ENCODE measurements around the gene ZNF316. TPM values are rescaled to one million over a fixed set of nuclear protein-coding genes. Genes with fewer than 3 reads are reported as not detected.

Gene ZNF316
- total and polyA plus RNA-seq, 10 of the 15 experiments (the other 5 are each of a cell fraction or from before 2014, with no cell fraction given) = 0.03 to 28.9 (median 5.7) TPM

DNA sequence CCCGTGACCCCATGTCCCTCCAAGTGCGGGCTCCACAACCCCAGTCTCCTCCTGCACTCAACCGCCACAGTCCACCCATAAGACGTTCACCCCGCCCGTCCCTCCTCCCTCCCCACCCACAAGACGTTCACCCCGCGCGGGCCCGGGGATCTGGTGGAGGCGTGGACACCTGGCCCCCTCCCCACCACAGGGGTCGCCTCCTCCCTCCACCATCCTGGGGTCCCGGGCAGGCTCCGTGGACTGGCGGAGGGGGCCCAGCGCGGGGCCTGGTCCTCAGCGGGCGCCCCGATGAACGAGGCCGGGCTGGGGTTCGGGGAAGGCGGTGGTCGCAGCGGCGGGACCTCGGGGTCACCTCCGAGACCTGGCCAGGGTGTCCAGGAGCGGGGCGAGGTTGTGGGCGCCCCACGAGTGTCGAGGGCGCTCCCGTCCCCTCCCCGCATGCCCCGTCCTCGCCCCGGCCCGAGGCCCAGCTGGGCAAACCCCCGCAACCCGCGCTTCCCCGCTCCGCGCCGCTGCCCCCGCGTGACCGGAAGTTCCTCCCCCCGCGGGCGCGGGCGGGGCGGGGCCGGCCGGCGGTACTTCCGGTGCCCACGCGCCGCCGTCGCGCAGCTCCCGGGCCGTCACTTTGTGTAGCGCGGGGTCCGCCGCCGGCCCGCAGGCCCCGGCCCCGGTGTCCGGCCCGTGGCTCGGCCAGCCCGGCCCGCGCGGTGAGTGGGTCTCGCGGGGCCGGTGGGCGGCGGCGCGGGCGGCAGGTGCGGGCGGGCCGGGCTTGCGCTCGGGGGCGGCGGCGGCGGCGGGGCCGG, at the start of gene ZNF316 (continued):
- TF ChIP-seq, protein P1, sequence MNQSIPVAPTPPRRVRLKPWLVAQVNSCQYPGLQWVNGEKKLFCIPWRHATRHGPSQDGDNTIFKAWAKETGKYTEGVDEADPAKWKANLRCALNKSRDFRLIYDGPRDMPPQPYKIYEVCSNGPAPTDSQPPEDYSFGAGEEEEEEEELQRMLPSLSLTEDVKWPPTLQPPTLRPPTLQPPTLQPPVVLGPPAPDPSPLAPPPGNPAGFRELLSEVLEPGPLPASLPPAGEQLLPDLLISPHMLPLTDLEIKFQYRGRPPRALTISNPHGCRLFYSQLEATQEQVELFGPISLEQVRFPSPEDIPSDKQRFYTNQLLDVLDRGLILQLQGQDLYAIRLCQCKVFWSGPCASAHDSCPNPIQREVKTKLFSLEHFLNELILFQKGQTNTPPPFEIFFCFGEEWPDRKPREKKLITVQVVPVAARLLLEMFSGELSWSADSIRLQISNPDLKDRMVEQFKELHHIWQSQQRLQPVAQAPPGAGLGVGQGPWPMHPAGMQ (IDR thresholded peaks at IDR 0.05; ENCODE audit: borderline replicate concordance) = no peak
- no peak for TF ChIP-seq ASH2L (IDR thresholded peaks at IDR 0.05; ENCODE audit: borderline replicate concordance, low read depth)
- no peak for TF ChIP-seq WRNIP1 (IDR thresholded peaks at IDR 0.05; ENCODE audit: borderline replicate concordance, low read depth, low read length)
- no peak for TF ChIP-seq ZNF274 (IDR thresholded peaks at IDR 0.05; ENCODE audit: insufficient read depth, insufficient read length)
- TF ChIP-seq, protein P2, sequence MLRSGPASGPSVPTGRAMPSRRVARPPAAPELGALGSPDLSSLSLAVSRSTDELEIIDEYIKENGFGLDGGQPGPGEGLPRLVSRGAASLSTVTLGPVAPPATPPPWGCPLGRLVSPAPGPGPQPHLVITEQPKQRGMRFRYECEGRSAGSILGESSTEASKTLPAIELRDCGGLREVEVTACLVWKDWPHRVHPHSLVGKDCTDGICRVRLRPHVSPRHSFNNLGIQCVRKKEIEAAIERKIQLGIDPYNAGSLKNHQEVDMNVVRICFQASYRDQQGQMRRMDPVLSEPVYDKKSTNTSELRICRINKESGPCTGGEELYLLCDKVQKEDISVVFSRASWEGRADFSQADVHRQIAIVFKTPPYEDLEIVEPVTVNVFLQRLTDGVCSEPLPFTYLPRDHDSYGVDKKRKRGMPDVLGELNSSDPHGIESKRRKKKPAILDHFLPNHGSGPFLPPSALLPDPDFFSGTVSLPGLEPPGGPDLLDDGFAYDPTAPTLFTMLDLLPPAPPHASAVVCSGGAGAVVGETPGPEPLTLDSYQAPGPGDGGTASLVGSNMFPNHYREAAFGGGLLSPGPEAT (IDR thresholded peaks at IDR 0.05; ENCODE audit: low read depth) = no peak
- TF ChIP-seq, protein P3, sequence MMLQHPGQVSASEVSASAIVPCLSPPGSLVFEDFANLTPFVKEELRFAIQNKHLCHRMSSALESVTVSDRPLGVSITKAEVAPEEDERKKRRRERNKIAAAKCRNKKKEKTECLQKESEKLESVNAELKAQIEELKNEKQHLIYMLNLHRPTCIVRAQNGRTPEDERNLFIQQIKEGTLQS (IDR thresholded peaks at IDR 0.05; ENCODE audit: borderline replicate concordance, extremely low read depth, low read depth, low read length) = peak; percentile 69
- TF ChIP-seq GABPA (IDR thresholded peaks at IDR 0.05; ENCODE audit: low read depth) = peak; percentile 85
- TF ChIP-seq JUNB (IDR thresholded peaks at IDR 0.05) = no peak
- TF ChIP-seq TCF12 (IDR thresholded peaks at IDR 0.05; ENCODE audit: low read depth, low read length) = peak; percentile 71; the same call in 1 of the 2 replicates
- TF ChIP-seq CREB1 (IDR thresholded peaks at IDR 0.05; ENCODE audit: low read depth) = 0 out of 2 replicates have a peak, but pooled peaks have one; percentile 29
- no peak for TF ChIP-seq NFYA (IDR thresholded peaks at IDR 0.05; ENCODE audit: borderline replicate concordance, low read depth, low read length)
- no peak for TF ChIP-seq HDAC6 (IDR thresholded peaks at IDR 0.05; ENCODE audit: unreplicated experiment)
- TF ChIP-seq POU2F2 (IDR thresholded peaks at IDR 0.05; ENCODE audit: borderline replicate concordance, low read depth, low read length) = no peak
- TF ChIP-seq SPI1 (IDR thresholded peaks at IDR 0.05; ENCODE audit: borderline replicate concordance, insufficient read depth, low read depth, low read length) = no peak
- TF ChIP-seq, protein P4, sequence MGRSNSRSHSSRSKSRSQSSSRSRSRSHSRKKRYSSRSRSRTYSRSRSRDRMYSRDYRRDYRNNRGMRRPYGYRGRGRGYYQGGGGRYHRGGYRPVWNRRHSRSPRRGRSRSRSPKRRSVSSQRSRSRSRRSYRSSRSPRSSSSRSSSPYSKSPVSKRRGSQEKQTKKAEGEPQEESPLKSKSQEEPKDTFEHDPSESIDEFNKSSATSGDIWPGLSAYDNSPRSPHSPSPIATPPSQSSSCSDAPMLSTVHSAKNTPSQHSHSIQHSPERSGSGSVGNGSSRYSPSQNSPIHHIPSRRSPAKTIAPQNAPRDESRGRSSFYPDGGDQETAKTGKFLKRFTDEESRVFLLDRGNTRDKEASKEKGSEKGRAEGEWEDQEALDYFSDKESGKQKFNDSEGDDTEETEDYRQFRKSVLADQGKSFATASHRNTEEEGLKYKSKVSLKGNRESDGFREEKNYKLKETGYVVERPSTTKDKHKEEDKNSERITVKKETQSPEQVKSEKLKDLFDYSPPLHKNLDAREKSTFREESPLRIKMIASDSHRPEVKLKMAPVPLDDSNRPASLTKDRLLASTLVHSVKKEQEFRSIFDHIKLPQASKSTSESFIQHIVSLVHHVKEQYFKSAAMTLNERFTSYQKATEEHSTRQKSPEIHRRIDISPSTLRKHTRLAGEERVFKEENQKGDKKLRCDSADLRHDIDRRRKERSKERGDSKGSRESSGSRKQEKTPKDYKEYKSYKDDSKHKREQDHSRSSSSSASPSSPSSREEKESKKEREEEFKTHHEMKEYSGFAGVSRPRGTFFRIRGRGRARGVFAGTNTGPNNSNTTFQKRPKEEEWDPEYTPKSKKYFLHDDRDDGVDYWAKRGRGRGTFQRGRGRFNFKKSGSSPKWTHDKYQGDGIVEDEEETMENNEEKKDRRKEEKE (IDR thresholded peaks at IDR 0.05) = no peak
- TF ChIP-seq, protein P5, sequence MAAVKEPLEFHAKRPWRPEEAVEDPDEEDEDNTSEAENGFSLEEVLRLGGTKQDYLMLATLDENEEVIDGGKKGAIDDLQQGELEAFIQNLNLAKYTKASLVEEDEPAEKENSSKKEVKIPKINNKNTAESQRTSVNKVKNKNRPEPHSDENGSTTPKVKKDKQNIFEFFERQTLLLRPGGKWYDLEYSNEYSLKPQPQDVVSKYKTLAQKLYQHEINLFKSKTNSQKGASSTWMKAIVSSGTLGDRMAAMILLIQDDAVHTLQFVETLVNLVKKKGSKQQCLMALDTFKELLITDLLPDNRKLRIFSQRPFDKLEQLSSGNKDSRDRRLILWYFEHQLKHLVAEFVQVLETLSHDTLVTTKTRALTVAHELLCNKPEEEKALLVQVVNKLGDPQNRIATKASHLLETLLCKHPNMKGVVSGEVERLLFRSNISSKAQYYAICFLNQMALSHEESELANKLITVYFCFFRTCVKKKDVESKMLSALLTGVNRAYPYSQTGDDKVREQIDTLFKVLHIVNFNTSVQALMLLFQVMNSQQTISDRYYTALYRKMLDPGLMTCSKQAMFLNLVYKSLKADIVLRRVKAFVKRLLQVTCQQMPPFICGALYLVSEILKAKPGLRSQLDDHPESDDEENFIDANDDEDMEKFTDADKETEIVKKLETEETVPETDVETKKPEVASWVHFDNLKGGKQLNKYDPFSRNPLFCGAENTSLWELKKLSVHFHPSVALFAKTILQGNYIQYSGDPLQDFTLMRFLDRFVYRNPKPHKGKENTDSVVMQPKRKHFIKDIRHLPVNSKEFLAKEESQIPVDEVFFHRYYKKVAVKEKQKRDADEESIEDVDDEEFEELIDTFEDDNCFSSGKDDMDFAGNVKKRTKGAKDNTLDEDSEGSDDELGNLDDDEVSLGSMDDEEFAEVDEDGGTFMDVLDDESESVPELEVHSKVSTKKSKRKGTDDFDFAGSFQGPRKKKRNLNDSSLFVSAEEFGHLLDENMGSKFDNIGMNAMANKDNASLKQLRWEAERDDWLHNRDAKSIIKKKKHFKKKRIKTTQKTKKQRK (IDR thresholded peaks at IDR 0.05; ENCODE audit: low read depth, low read length) = no peak
- TF ChIP-seq, protein P6, sequence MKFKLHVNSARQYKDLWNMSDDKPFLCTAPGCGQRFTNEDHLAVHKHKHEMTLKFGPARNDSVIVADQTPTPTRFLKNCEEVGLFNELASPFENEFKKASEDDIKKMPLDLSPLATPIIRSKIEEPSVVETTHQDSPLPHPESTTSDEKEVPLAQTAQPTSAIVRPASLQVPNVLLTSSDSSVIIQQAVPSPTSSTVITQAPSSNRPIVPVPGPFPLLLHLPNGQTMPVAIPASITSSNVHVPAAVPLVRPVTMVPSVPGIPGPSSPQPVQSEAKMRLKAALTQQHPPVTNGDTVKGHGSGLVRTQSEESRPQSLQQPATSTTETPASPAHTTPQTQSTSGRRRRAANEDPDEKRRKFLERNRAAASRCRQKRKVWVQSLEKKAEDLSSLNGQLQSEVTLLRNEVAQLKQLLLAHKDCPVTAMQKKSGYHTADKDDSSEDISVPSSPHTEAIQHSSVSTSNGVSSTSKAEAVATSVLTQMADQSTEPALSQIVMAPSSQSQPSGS (IDR thresholded peaks at IDR 0.05; ENCODE audit: low read length) = no peak
- TF ChIP-seq SMARCA5 (IDR thresholded peaks at IDR 0.05) = no peak
